EL (cell line): ENCODE data around the gene ZNF544.
A peak's percentile ranks its signal among the peaks of the same experiment; 100 is the strongest.
"Not testable (repeated sequence)": the region's sequence is repeated elsewhere in the genome, so short reads cannot be mapped to it uniquely, and the experiment has no call there.

ENCODE experiments used
- DNase-seq: peaks from one replicate; pipeline ENCODE4 v3.0.0-alpha.2; 2016

Gene ZNF544

DNA sequence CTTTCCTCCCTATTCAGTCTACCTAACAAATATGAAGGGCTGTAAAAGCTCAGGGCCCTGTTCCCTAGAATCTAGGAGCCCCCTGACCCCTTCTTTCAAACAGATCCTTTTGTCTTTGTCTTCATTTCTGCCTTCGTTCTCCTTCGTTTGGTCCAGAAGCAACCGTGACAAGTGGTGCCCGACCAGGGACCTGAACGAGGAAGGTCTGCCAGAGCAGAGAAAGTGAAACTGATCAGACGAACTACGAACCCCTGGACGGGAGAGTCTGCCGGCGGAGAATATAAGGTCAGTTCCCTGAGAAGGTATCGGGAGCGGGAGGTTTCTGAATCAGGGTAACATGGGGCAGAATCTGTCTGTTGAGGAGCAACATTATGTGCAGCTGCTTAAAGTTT lies 77.2 kb downstream of the ZNF544 start:
- peak; percentile 4 for DNase-seq

DNA sequence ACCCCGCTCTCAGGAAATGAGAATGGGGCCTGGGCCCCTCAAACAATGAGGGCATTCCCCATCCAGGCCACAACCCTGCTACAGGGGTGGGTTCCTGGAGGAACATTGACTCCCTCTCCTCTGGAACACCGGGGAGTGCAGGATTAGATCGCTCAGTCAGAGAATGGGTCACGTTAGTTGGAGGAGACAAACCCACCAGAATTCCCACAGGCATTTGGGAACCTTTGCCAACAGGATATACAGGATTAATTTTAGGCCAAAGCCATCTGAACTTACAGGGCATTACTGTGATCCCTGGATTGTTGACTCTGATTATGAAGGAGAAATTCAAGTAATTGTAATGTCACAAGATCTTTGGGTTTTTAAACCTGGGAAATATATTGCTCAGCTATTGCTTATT lies 79.0 kb downstream of the ZNF544 start:
- no peak for DNase-seq

DNA sequence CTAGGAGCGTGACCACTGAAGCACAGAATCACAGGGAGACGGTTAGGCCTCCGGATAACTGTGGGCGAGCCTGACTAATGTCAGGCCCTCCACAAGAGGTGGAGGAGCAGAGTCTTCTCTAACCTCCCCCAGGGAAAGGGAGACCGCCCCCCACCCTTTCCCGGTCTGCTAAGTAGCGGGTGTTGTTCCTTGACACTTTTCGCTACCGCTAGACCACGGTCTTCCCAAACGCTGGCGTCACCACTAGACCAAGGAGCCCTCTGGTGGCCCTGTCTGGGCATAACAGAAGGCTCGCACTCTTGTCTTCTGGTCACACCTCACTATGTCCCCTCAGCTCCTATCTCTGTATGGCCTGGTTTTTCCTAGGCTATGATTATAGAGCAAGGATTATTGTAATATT lies 82.0 kb downstream of the ZNF544 start:
- DNase-seq, result not testable (repeated sequence)

DNA sequence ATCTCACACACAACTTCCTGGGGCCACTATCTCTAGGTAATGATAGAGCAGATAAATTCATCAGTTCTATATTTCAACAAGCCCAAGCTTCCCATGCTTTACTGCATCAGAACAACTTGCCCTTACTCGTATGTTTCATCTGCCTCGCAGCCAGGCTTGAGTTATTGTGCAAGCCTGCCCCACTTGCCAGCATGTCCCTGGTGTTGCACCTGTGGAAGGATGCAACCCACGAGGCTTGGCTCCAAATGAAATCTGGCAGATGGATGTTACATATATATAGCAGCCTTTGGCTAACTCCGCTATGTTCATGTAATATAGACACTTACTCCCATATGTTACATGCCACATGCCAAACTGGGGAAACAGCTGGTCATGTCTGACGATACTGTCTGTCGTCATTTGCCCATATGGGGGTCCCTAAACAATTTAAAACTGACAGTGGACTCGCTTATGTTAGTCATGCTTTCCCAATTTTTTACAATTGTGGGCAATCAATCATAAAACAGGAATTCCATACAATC lies 82.7 kb downstream of the ZNF544 start:
- DNase-seq, result no peak
